AG20443 (cell line): ENCODE data around the gene FXN.
"Not testable (repeated sequence)": the region's sequence is repeated elsewhere in the genome, so short reads cannot be mapped to it uniquely, and the experiment has no call there.

ENCODE experiments used
- DNase-seq: peaks from one replicate; pipeline ENCODE4 v3.0.0; 2012; ENCODE audit warnings: low spot score, mixed read lengths

FXN gene

GRCh38 chr9:69035438-69036308 is at the start of gene FXN:
Gene FXN, plus strand, starts transcription at chr9:69035752. Its CDS starts 31 bp downstream, at chr9:69035783.
- peak; percentile 96 for DNase-seq

DNA sequence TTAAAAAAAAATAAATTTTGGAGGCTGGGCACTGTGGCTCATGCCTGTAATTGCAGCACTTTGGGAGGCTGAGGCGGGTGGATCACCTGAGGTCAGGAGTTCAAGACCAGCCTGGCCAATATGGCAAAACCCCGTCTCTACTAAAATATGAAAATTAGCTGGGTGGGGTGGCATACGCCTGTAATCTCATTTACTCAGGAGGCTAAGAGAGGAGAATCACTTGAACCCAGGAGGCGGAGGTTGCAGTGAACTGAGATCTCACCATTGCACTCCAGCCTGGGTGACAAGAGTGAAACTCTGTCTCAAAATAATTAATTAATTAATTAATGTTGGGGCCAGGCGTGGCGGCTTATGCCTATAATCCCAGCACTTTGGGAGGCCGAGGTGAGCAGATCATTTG is 48.6 kb upstream of the FXN start:
- not testable (repeated sequence) for DNase-seq

GRCh38 chr9:68991457-68991856 is 44.1 kb upstream of the FXN start:
- DNase-seq: no peak

GRCh38 chr9:68995776-68996175 is 39.8 kb upstream of the FXN start:
- no peak for DNase-seq

DNA sequence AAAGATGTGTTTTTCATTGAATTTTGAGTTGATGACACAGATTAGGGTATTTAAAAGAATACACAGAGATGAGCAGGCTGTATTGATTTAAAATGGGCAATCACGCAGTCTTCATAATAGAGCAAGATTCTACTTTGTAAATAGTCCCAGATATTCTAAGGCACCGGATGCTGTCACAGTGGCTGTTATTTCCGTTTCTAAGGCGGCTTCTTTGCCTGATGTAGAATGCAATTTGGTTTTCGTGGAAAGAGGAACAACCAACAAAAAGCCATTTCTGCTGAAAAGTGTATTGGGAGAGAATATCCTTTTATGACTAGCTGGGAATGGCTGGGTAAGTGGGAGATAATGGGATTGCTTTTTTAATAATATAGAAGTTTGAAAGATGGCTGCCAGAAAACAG is 39.1 kb upstream of the FXN start:
- no peak for DNase-seq

DNA sequence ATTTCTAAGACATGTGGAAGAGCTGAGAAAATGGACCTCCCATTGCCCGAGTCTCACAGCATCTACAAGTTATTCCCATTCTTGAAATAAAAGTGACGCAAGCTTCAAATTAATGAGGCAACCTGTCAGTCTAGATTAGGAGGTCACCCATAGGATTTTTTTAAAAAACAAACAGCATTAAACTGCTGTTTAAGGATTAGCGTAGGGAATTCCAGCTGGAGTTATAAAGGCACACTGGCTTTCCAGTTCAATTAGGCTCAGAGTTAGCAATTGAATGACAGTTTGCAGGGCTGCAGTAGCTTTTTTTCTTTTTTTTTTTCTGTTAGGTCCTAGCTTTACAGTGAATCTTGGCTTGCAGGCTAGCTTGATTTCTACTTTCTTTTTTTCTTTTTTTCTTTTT is 37.9 kb upstream of the FXN start:
- no peak for DNase-seq

DNA sequence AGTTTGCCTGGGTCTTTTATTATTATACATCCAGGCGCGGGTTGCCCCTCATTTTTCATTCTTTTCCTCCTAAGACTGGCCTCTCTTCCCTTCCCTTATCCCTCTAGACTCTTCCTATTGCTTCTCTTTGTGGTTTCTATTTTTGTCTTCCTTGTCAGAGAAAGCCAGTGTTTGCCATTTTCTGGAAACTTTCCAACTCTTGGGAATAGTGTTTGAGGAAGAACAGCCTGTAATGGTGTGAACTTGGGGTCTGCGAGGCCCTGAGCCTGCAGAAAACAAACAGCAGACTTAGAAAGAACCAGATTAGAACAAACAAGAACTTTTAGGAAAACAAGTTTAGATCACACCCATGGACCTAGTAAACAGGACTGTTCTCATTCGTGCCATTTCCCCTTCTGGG is 37.2 kb upstream of the FXN start:
- DNase-seq: no peak

- no peak for DNase-seq
These were observed 36.7 kb upstream of the FXN start for GRCh38 chr9:68998812-68999211.

DNA sequence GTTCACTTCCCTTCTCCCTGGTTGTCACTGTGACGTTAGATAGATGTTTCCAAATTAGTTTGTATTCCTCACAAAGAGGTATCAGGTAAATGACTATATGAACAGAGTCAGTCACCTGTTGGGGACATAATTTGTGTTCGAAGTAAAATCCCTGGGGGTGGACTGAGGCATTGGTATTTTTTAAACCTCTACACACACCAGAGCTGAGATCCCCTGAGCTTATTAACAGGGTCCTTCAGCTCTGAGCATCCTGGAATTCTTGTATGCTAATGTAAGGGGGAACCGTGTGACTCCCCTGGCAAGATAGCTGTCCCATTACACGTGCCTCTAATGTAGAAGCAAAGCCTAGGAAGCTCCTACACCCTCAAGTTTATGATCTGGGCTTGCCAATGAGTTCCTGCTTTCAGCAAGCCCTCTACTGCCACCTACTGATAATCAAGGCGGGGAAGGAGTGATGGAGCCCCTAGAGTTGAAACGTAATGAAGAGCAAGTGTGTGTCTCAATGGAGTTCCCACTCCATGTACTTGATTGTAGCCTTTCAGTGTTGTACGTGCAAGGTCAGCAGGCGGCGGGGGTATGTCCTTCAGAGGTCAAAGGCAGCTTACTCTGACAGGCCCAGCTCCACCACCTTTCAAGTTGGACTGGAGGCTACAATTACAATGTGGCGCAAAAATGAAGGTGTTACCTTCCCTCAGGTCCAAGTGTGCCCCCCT is 36.0 kb upstream of the FXN start:
- DNase-seq: peak; percentile 79

DNA sequence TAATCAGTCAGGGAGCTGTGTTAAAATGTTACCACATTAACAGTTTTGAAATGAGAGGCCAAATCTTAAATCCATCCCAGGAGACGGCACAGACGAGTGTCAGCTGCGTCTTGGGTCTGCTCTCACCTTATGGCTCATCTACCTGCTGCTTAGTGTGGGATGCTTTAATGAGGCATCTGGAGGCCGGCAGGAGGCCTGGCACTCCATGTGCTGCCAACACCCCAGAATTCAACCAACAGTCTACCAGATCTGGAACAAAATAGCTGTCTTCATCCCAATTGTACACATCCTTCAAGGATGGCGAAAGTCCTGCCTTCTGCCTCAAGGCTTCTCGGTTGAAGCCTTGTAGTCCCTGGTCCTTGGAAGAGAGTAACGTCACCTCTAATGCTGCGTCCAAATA is 33.6 kb upstream of the FXN start:
- DNase-seq: no peak

DNA sequence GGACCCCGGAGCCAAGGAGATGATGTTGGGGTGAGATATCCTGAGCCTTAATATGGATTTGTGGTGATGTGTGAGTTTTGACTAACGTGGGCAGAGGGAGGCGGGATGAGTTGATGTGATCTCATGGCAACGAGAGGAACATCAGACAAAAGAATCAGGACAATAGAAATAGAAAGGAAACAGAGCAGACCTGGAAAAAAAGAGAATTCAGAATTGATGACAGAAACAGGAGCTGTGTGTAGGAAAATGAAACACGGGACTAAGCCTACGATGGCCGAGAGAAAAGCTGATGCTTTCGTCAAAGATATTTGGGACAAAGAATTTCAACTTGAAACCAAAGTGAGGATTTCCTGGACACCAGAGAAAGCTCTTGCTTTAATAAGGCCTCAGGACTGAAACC is 32.5 kb upstream of the FXN start:
- DNase-seq: no peak

DNA sequence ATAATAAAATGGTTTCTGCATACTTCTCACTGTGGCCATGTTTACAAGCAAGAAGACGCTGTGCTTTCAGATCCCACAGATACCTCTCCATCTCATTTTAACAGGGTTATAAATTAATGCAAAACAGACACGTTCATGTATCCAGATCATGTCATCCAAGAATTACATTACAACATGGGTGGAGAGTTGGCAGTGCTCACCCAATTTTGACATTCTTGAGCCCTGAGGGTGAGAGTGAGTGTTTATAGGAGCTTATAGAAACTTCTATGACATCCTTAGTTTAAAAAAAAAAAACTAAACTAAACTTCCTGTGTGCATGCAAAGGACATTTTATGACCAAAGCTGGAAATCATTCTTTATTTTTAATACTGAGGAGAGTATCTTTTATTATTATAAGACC is 30.7 kb upstream of the FXN start:
- no peak for DNase-seq

DNA sequence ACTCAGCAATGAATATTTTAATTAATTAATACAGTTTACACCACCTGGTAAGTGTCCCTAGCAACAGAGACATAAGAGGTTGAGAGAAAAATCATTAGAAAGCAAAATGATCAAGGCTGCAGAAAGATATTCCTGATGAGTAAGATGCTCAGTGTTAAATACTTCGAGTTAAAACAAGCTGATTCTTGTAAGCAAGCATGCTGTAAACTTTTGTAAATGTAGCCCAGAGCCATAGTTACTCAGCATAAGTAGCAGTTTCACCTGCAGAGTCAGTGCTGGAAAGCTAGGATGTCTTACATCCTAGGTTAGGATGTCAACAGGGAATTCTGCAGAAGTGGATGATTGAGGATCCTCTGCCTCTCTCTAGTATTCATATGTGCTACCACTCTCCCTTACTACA is 25.8 kb upstream of the FXN start:
- no peak for DNase-seq

DNA sequence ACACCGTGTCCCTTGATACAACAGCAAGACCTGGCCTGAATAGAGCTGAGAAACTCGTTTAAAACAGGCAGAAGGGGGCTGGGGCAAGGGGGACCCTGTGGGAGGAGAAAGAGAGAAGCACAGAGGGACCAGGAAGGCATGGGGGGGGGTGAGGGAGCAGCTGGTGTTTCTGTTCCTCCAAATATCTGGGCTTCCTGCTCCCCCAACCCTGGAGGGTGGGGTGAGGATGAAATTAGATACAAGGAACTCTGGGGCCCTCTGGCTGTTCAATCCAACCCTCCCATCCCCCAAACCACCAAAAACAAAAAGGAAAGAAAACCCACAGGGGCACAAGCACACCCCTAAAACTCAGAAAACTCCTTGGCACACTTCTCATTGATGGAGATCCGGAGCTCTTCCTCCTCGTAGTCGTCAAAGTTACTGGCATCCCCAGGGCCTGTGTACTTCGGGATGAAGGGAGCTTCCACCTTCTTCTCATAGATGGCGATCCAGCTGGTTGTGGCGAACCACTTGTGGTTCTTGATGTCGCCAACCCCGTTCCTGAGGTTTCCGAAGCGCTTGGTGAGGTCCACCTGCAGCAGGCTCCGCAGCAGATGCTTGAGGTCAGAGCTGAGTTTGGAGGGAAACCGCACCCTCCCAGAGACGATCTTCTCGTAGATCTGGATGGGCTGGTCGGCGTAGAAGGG is 22.7 kb upstream of the FXN start:
- no peak for DNase-seq

GRCh38 chr9:69013382-69013727 is 22.2 kb upstream of the FXN start:
- no peak for DNase-seq

GRCh38 chr9:69014013-69014412 is 21.5 kb upstream of the FXN start, which contains the start of gene PRKACG:
Gene PRKACG, minus strand, starts transcription at chr9:69014113. Its CDS starts 21 bp downstream, at chr9:69014092.
- no peak for DNase-seq

DNA sequence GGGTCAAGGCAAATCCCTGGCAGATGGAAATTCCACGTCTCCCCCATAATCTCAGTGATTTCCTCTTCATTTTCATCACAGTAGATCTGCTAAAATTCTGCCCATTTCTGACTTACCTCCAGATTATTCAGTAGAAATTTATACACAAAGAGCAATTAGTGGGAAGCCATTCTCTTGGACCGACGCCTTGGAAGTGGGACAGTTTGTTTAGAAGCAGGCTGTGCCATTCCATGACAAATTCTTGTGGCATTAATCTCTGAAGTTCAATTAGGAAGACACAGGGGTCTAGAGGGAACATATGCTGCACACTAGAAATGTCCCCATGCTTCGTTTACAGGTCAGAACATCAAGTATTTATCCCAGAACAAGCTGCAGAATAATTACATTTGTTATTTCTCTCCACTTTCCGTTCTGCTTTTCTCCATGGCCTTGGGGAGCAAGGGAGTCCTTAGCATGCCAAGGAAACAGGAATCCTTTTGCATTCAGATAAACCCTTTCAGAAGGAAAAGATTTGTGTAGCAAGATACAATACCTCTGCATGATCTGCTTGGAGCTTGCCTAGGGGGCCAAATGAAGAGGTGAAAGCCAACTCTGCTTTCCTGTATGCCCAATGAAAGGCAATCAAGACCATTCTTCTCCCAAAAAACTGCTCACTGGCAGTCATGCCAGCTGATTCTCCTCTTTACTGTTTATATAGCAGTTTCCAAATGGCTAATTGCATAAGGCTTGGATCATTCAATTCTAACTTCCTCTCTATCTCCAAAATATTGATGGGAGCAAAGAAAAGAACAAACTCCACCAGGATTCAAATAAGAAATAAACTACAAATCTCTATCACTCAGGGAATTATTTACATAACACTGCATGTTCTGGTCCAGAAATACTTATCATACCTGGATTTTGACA is 19.1 kb upstream of the FXN start:
- no peak for DNase-seq

GRCh38 chr9:69018737-69019136 is 16.8 kb upstream of the FXN start:
- no peak for DNase-seq

DNA sequence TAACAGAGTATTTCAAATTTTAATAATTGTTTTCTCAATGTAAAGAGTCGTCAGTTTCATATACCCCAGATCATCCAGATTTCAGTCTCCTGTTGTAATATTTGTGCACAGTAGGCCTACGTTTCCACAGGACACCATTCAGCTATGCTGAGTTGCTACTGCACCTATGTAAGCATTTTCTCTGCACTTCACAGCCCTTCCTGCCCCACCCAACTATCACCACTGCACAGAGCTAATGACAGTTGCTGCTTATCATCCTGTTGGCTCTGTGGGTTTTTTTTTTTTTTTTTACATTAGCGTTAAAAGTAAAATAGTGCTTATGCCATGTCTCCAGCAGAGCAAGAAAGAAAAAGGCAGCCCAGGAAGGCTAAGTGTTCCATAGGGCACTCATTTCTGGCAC is 15.7 kb upstream of the FXN start:
- no peak for DNase-seq

DNA sequence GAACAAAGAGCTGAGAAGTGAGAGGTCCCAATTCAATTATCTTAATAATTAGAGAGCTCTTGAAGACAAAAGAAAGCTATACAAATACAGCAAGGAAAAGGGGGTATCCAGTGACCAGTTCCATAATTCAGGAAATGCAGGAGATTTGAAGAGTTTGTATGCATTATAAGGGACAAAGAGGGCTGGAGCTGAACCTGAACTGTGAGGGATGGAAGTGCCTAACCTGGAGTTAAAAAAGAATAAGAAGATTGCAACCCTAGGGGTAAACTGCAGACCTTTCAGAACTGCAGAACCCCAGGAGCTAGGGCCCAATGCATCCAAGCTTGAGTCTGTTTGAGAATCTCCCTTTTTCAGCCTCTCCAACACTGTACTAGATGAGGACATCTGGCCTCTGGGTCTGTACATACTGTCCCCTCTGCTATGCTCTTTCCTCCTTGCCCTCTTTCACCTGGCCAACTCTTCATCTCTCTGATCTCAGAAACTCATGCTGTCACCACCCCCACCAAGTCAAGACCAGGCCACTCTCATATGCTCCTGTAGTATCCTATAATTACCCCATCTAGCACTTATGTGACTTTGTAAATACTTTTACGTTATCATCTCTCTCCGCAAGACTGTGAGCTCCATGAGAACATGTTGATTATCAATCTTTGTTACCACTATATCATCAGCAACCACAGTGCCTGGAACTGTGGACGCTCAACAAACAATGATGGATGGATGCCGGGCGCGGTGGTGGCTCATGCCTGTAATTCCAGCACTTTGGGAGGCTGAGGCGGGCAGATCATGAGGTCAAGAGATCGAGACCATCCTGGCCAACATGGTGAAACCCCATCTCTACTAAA is 15.0 kb upstream of the FXN start:
- no peak for DNase-seq

- no peak for DNase-seq
These were observed 11.9 kb upstream of the FXN start for GRCh38 chr9:69023650-69024049.
